Naive B cell (primary cell): ENCODE results near the gene PPP4R4. TPM values are rescaled to one million over a fixed set of nuclear protein-coding genes. Genes with fewer than 3 reads are reported as not detected.

ENCODE experiments used
- ATAC-seq, 2 donors: fragments of 150-1000 bp; cut with Tn5 transposase; 2 replicates each; pipeline ENCODE4 v1.10.0; 2021; ENCODE audit warnings: low read depth in 2 of 2, mild to moderate bottlenecking in 2 of 2, moderate library complexity in 2 of 2
- DNase-seq: peaks from one replicate; pipeline ENCODE4 v3.0.0; 2022
- H3K27ac Mint-ChIP-seq, 6 donors: one replicate each; pipeline ENCODE4 v1.8.0; 2020 to 2022; ENCODE audit warnings: mild to moderate bottlenecking in 6 of 6, mixed read lengths in 6 of 6, moderate library complexity in 5 of 6, inconsistent platforms in 2 of 6
- H3K27me3 Mint-ChIP-seq, 3 donors: one replicate each; pipeline ENCODE4 v1.8.0; 2021 to 2022; ENCODE audit warnings: mixed read lengths in 3 of 3, mild to moderate bottlenecking in 1 of 3
- H3K36me3 Mint-ChIP-seq, 2 donors: one replicate each; pipeline ENCODE4 v1.8.0; 2020 to 2022; ENCODE audit warnings: mixed read lengths in 2 of 2, inconsistent platforms in 1 of 2, mild to moderate bottlenecking in 1 of 2
- H3K4me1 Mint-ChIP-seq, 3 donors: one replicate each; pipeline ENCODE4 v1.8.0; 2020 to 2022; ENCODE audit warnings: mixed read lengths in 3 of 3, inconsistent platforms in 1 of 3, mild to moderate bottlenecking in 1 of 3, moderate library complexity in 1 of 3
- H3K4me3 Mint-ChIP-seq, 8 donors: one replicate each; pipeline ENCODE4 v1.8.0; 2020 to 2022; ENCODE audit warnings: mild to moderate bottlenecking in 8 of 8, mixed read lengths in 8 of 8, moderate library complexity in 8 of 8, inconsistent platforms in 2 of 8
- H3K9me3 Mint-ChIP-seq, 7 donors: one replicate each; pipeline ENCODE4 v1.8.0; 2020 to 2022; ENCODE audit warnings: mixed read lengths in 7 of 7, mild to moderate bottlenecking in 5 of 7, inconsistent platforms in 2 of 7, moderate library complexity in 1 of 7
- polyA plus RNA-seq, 6 donors: library from polyadenylated mRNA; unstranded; fragments of 300-500 nt; fragmentation: Illumina TruSeq; gene quantifications; one replicate each; pipeline ENCODE4 v1.2.3, GENCODE V29; 2021; ENCODE audit warnings: low read depth in 6 of 6

Gene PPP4R4
- polyA plus RNA-seq = under 1 TPM in 1 of 6 donors, not detected in 5; 0.09 TPM

- Mint-ChIP-seq H3K4me1 (peaks cover 18 to 21% (median 20%) of the 10 kb centered on the region in 3 donors), H3K27ac (peak within 1 kb of the TSS in 4 of 6 donors; percentile 24 to 74 (median 38)), H3K36me3 (peaks cover 0 to 7% of the 10 kb centered on the region in 2 donors), H3K27me3 (peaks cover 47 to 62% (median 59%) of the 10 kb centered on the region in 3 donors), H3K9me3 (no peaks in the 10 kb centered on the region), H3K4me3 (peak within 1 kb of the TSS; percentile 76 to 95 (median 88))
- ATAC-seq (peak; percentile 85), DNase-seq (peak; percentile 79)
These were observed at the start of gene PPP4R4 for GRCh38 chr14:94173885-94174603. TSS of gene PPP4R4 (plus strand) at chr14:94174322. CDS start at chr14:94174466, 144 bp downstream.

- ATAC-seq (no peak), DNase-seq (no peak)
- peak overlapping the region in 1 of 8 donors; percentile 48 for H3K4me3 Mint-ChIP-seq
- peaks cover 13 to 15% (median 15%) of the 10 kb centered on the region in 3 donors for H3K4me1 Mint-ChIP-seq
- H3K27ac Mint-ChIP-seq = no peak overlapping the region
- H3K36me3 Mint-ChIP-seq = peaks cover 7 to 24% of the 10 kb centered on the region in 2 donors
- peaks cover 11 to 34% (median 16%) of the 10 kb centered on the region in 7 donors for H3K9me3 Mint-ChIP-seq
- peaks cover 13 to 29% (median 25%) of the 10 kb centered on the region in 3 donors for H3K27me3 Mint-ChIP-seq
These were observed 49.3 kb upstream of the PPP4R4 start for GRCh38 chr14:94124582-94125377.

GRCh38 chr14:94125659-94126418 lies 48.3 kb upstream of the PPP4R4 start:
- H3K27me3 Mint-ChIP-seq = peaks cover 7 to 20% (median 18%) of the 10 kb centered on the region in 3 donors
- DNase-seq (no peak), ATAC-seq (no peak)
- H3K9me3 Mint-ChIP-seq = peaks cover 4 to 24% (median 12%) of the 10 kb centered on the region in 7 donors
- peaks cover 3 to 16% of the 10 kb centered on the region in 2 donors for H3K36me3 Mint-ChIP-seq
- peak overlapping the region in 1 of 8 donors; percentile 27 for H3K4me3 Mint-ChIP-seq
- H3K27ac Mint-ChIP-seq = peak overlapping the region in 1 of 6 donors; percentile 54
- H3K4me1 Mint-ChIP-seq = peaks cover 19 to 22% (median 20%) of the 10 kb centered on the region in 3 donors

DNA sequence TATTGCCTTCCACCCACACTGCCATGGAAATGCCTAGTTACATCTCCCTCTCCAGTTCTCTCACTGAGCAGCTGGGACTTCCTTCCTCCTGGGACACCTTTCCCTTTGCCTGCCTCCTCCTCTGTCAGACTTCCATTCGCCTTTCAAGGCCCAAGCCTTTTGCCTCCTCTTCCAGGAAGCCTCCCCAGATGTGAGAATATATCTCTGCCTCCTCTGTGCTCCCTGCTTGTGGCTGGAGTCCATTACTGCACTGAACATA lies 47.8 kb upstream of the PPP4R4 start:
- H3K36me3 Mint-ChIP-seq = peaks cover 0 to 11% of the 10 kb centered on the region in 2 donors
- peaks cover 2 to 19% (median 10%) of the 10 kb centered on the region in 7 donors for H3K9me3 Mint-ChIP-seq
- peaks cover 19 to 22% (median 20%) of the 10 kb centered on the region in 3 donors for H3K4me1 Mint-ChIP-seq
- ATAC-seq (no peak), DNase-seq (no peak)
- peak overlapping the region in 1 of 8 donors; percentile 1 for H3K4me3 Mint-ChIP-seq
- H3K27me3 Mint-ChIP-seq = peaks cover 2 to 15% (median 13%) of the 10 kb centered on the region in 3 donors
- no peak overlapping the region for H3K27ac Mint-ChIP-seq

DNA sequence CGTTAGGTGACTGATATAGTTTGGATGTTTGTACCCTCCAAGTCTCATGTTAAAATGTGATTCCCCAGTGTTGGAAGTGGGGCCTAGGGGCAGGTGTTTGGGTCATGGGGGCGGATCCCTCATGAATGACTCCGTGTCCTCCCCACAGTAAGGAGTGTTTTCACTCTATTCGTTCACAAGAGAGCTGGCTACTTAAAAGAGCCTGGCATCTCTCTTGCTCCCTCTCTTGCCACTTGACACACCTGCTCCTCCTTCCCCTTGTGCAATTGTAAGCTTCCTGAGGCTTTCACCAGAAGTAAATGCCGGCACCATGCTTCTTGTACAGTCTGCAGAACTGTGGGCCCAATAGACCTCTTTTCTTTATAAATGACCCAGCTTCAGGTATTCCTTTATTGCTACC lies 47.3 kb upstream of the PPP4R4 start:
- peaks cover 2 to 14% (median 10%) of the 10 kb centered on the region in 7 donors for H3K9me3 Mint-ChIP-seq
- peak overlapping the region in 1 of 8 donors; percentile 92 for H3K4me3 Mint-ChIP-seq
- H3K36me3 Mint-ChIP-seq = peaks cover 0 to 9% of the 10 kb centered on the region in 2 donors
- no peak overlapping the region for H3K27ac Mint-ChIP-seq
- no peak for DNase-seq
- peaks cover 0 to 11% (median 9%) of the 10 kb centered on the region in 3 donors for H3K27me3 Mint-ChIP-seq
- no peak for ATAC-seq
- H3K4me1 Mint-ChIP-seq = peaks cover 19 to 22% (median 20%) of the 10 kb centered on the region in 3 donors

DNA sequence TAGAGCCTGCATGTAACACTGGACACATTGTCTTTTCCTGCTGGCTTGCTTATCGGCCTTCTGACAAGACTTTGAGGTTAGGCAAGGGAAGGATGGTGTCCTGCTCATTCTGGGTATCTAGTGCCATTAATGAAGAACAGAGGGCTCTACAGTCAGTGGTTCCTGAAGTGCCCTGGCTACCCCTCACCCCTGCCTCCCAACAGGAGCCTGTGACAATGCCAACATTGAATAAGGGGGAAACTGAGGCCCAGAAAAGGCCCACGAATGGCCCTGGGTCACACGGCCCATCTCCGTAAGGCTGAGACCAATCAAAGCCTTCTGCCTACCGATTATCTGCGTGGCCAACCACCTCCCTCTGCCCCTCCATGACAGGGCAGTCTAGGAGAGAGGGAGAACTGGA lies 46.8 kb upstream of the PPP4R4 start:
- peaks cover 0 to 10% (median 7%) of the 10 kb centered on the region in 7 donors for H3K9me3 Mint-ChIP-seq
- DNase-seq = no peak
- H3K27me3 Mint-ChIP-seq = peaks cover 3 to 5% (median 3%) of the 10 kb centered on the region in 3 donors
- H3K27ac Mint-ChIP-seq = no peak overlapping the region
- H3K4me1 Mint-ChIP-seq = peaks cover 19 to 22% (median 20%) of the 10 kb centered on the region in 3 donors
- no peak for ATAC-seq
- peaks cover 0 to 6% of the 10 kb centered on the region in 2 donors for H3K36me3 Mint-ChIP-seq
- peak overlapping the region in 3 of 8 donors; percentile 57 to 93 (median 92) for H3K4me3 Mint-ChIP-seq

DNA sequence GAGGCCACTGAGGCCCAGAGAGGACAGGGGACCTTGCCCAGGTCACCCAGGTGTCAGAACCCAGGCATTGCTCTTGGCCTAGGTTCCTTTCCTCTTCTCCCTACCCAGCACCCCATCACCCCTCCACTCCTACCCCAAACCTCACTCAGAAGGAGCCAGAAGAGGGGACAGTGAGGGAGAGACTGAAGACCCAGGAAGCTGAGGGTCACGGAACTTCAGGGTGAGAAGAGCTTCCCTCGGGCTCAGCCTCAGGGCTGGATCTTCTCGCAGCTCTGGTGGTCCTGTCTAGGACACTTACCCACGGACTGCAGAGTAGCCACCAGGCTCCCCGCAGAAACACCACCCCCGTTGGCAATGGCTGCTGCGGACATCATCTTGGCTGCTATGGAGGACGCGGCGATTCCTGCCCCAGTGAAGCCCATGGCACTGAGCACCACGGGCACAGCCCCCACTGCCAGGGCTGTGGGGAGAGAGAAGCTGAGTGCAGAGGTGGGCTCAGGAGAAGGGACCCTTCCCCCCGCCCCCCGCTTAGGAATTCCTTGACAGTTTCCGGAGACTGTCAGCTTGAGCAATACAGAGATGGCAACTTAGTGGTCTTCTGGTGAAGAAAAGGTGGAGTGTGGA lies 45.8 kb upstream of the PPP4R4 start:
- DNase-seq (no peak), ATAC-seq (no peak)
- Mint-ChIP-seq H3K27ac (peak overlapping the region in 3 of 6 donors; percentile 4 to 85 (median 24)), H3K36me3 (no peaks in the 10 kb centered on the region), H3K27me3 (peaks cover 0 to 5% (median 0%) of the 10 kb centered on the region in 3 donors), H3K4me1 (peaks cover 19 to 22% (median 20%) of the 10 kb centered on the region in 3 donors), H3K4me3 (peak overlapping the region; percentile 87 to 97 (median 93)), H3K9me3 (peaks cover 0 to 2% (median 0%) of the 10 kb centered on the region in 7 donors)

- H3K4me3 Mint-ChIP-seq = peak within 1 kb of the TSS; percentile 87 to 97 (median 93)
- H3K27ac Mint-ChIP-seq = peak within 1 kb of the TSS in 5 of 6 donors; percentile 49 to 94 (median 85)
- H3K4me1 Mint-ChIP-seq = peaks cover 19 to 22% (median 20%) of the 10 kb centered on the region in 3 donors
- H3K36me3 Mint-ChIP-seq = no peaks in the 10 kb centered on the region
- H3K9me3 Mint-ChIP-seq = no peaks in the 10 kb centered on the region
- peaks cover 0 to 5% (median 5%) of the 10 kb centered on the region in 3 donors for H3K27me3 Mint-ChIP-seq
- peak; percentile 52 for DNase-seq
- ATAC-seq = peak; percentile 95 to 96
These were observed 44.9 kb upstream of the PPP4R4 start, which contains the start of gene IFI27L2 for GRCh38 chr14:94129111-94129757. TSS of gene IFI27L2 (minus strand) at chr14:94129604. CDS start at chr14:94129564, 40 bp downstream.

DNA sequence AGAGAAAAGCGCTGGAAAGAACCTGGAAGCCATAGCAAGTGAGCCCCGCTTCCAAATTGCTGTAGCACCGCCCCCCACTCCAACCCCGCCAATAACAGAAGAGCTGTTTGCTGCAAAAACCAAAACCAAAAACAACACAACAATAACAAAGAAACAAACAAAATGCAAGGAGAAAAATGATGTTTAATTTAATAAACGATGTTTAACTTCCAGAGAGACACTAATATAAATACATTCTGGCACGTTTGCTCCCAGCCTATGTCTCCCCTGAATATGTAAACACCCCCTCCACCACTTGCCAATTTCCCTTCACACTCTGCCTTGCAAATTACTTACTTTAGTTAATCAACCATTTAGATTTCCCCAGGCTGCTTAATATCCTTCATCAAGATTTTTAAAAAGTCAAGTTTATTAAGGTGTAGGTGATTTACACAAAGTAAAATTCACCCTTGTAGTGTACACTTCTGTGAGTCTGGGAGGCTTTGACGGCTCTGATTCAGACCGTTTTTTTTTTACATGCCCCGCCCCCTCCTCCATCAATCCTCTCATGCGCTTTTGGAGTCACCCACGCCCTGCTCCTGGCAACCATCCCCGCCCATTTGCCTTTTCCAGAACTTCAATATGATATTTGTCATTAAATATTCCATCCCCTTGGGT lies 44.2 kb upstream of the PPP4R4 start:
- DNase-seq (peak; percentile 7), ATAC-seq (peak in 1 of 2 donors; percentile 26)
- H3K36me3 Mint-ChIP-seq = peaks cover 0 to 2% of the 10 kb centered on the region in 2 donors
- H3K4me1 Mint-ChIP-seq = peaks cover 19 to 22% (median 20%) of the 10 kb centered on the region in 3 donors
- H3K27me3 Mint-ChIP-seq = peaks cover 2 to 9% (median 7%) of the 10 kb centered on the region in 3 donors
- H3K4me3 Mint-ChIP-seq = peak overlapping the region; percentile 87 to 97 (median 93)
- peak overlapping the region in 5 of 6 donors; percentile 49 to 94 (median 76) for H3K27ac Mint-ChIP-seq
- H3K9me3 Mint-ChIP-seq = peaks cover 0 to 3% (median under 1%) of the 10 kb centered on the region in 7 donors

DNA sequence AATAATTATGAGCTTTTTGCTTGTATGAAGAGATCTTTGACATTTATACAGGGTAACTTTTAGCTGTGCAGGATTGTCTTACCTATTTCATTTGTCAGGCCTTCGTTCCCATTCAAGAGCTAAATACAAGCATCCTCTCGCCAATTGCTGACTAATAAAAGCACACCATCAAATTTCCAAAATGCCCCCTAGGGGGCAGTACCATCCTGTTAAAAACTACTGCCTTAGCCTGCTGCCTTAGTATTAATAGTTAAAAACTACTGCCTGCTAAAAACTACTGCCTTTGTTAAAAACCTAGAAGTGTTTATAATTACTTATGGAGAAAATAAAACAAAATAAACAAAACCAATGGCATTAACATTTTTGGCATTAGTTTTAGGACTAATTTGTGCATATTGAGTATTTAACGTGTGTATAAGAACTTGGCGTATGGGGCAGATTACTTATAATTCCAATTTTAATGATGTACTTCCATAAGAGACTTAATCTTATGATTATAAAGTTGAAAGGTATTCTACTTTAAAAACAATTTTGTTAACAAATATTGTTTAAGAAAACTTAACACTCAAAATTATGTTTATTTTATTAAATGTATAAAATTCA lies 41.7 kb upstream of the PPP4R4 start:
- peak; percentile 59 for DNase-seq
- Mint-ChIP-seq H3K27ac (no peak overlapping the region), H3K36me3 (peaks cover 0 to 10% of the 10 kb centered on the region in 2 donors), H3K4me3 (peak overlapping the region in 2 of 8 donors; percentile 9 to 79), H3K27me3 (peaks cover 16 to 26% (median 17%) of the 10 kb centered on the region in 3 donors), H3K9me3 (peaks cover 2 to 15% (median 7%) of the 10 kb centered on the region in 7 donors), H3K4me1 (peaks cover 19 to 25% (median 22%) of the 10 kb centered on the region in 3 donors)
- ATAC-seq = peak; percentile 22 to 37

DNA sequence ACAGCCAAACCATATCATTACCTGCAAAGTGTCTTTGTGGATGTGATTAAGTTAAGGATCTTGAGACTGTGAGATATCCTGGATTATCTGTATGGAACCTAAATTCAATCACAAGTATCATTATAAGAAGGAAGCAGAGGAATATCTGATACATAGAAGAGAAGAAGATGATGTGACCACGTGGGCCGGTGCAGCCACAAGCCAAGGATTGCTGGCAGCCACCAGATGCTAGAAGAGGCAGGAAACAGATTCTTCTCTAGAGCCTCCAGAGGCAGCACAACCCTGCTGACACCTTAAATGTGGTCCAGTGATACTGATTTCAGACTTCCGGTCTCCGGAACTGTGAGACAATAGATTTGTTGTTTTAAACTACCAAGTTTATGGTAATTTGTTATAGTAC lies 38.6 kb upstream of the PPP4R4 start:
- Mint-ChIP-seq H3K4me1 (peaks cover 0 to 5% (median under 1%) of the 10 kb centered on the region in 3 donors), H3K4me3 (peak overlapping the region in 1 of 8 donors; percentile 68), H3K27me3 (peaks cover 23 to 31% (median 24%) of the 10 kb centered on the region in 3 donors), H3K9me3 (peaks cover 2 to 15% (median 7%) of the 10 kb centered on the region in 7 donors), H3K27ac (no peak overlapping the region), H3K36me3 (peaks cover 0 to 10% of the 10 kb centered on the region in 2 donors)
- ATAC-seq (no peak), DNase-seq (no peak)
